Measurements from ENCODE around the gene CCSER2.

GRCh38 chr10:84427903-84428650 is 99.7 kb downstream of the CCSER2 start:
- TF ChIP-seq POLR2A (IDR thresholded peaks at IDR 0.05), result no peak
- no peak for TF ChIP-seq CTCF (IDR thresholded peaks at IDR 0.05)

Data from thyroid gland (tissue), 4 donors.